AG08395 (cell line): ENCODE measurements around the gene RING1.
A peak's percentile ranks its signal among the peaks of the same experiment; 100 is the strongest.
"Not testable (repeated sequence)": the region's sequence is repeated elsewhere in the genome, so short reads cannot be mapped to it uniquely, and the experiment has no call there.

ENCODE experiments used
- DNase-seq: peaks from one replicate; pipeline ENCODE4 v3.0.0; 2012; ENCODE audit warnings: mixed read lengths, low spot score

RING1 gene

GRCh38 chr6:33206027-33206863 is 2.1 kb upstream of the RING1 start:
- DNase-seq: peak; percentile 31

- peak; percentile 78 for DNase-seq
These were observed 1.3 kb upstream of the RING1 start for GRCh38 chr6:33206864-33207551.

- peak; percentile 61 for DNase-seq
These were observed 679 bp upstream of the RING1 start for GRCh38 chr6:33207552-33208090.

GRCh38 chr6:33209856-33210255 is 1.6 kb downstream of the RING1 start:
- DNase-seq: no peak

GRCh38 chr6:33211136-33211535 is 2.8 kb downstream of the RING1 start:
- no peak for DNase-seq

GRCh38 chr6:33211666-33212422 is 3.5 kb downstream of the RING1 start:
- DNase-seq: no peak

GRCh38 chr6:33212857-33213165 is 4.5 kb downstream of the RING1 start:
- DNase-seq: no peak

- DNase-seq: peak; percentile 51
These were observed 5.1 kb downstream of the RING1 start for GRCh38 chr6:33213166-33213988.

GRCh38 chr6:33213989-33214335 is 5.7 kb downstream of the RING1 start:
- DNase-seq: no peak

- no peak for DNase-seq
These were observed 7.2 kb downstream of the RING1 start for GRCh38 chr6:33215271-33216116.

- no peak for DNase-seq
These were observed 7.9 kb downstream of the RING1 start for GRCh38 chr6:33216117-33216649.

- no peak for DNase-seq
These were observed 8.9 kb downstream of the RING1 start for GRCh38 chr6:33217246-33217645.

- DNase-seq: peak; percentile 32
These were observed 9.4 kb downstream of the RING1 start for GRCh38 chr6:33217681-33218080.

GRCh38 chr6:33226503-33227120 is 18.3 kb downstream of the RING1 start:
- DNase-seq: not testable (repeated sequence)

- DNase-seq: no peak
These were observed 26.9 kb downstream of the RING1 start for GRCh38 chr6:33235221-33235634.

- no peak for DNase-seq
These were observed 28.0 kb downstream of the RING1 start for GRCh38 chr6:33236328-33236727.

- no peak for DNase-seq
These were observed 28.6 kb downstream of the RING1 start for GRCh38 chr6:33236852-33237251.

- DNase-seq: no peak
These were observed 29.4 kb downstream of the RING1 start for GRCh38 chr6:33237741-33238140.

GRCh38 chr6:33241968-33242367 is 33.7 kb downstream of the RING1 start:
- no peak for DNase-seq

- DNase-seq: no peak
These were observed 35.2 kb downstream of the RING1 start for GRCh38 chr6:33243476-33243875.
